Neural cell (in vitro differentiated cells): ENCODE data around the gene IQCM. TPM values are rescaled to one million over a fixed set of nuclear protein-coding genes. Genes with fewer than 3 reads are reported as not detected.

Experiments used
- H2AFZ ChIP-seq: fragments of 200-600, 300-800 bp; sonication (generic), shearing (Covaris generic); 2 replicates; pipeline ENCODE4 v1.6.0; 2014; ENCODE audit warnings: low read depth, mild to moderate bottlenecking, antibody characterized with exemption, low read length, moderate library complexity
- H3F3A ChIP-seq: fragments of 200-600 bp; shearing (Covaris generic); 2 replicates; pipeline ENCODE4 v1.6.1; 2016; ENCODE audit warnings: mild to moderate bottlenecking, moderate library complexity, mixed read lengths, antibody characterized with exemption, low read length; ENCODE audit not compliant: insufficient read depth, poor library complexity, severe bottlenecking
- H3K27ac ChIP-seq: fragments of 200-600, 300-800 bp; sonication (generic), shearing (Covaris generic); 2 replicates; pipeline ENCODE4 v1.5.1; 2014; ENCODE audit warnings: mild to moderate bottlenecking, low read length, moderate library complexity
- H3K27me3 ChIP-seq: fragments of 300-800, 200-600 bp; sonication (generic), shearing (Covaris generic); 2 replicates; pipeline ENCODE4 v1.6.0; 2014; ENCODE audit warnings: mild to moderate bottlenecking, low read depth, low read length, moderate library complexity; ENCODE audit not compliant: insufficient read depth
- H3K36me3 ChIP-seq: fragments of 300-800, 200-600 bp; sonication (generic), shearing (Covaris generic); 2 replicates; pipeline ENCODE4 v1.5.1; 2014; ENCODE audit warnings: mild to moderate bottlenecking, antibody characterized with exemption, low read length, moderate library complexity; ENCODE audit not compliant: insufficient read depth
- H3K4me2 ChIP-seq: fragments of 300-800, 200-600 bp; sonication (generic), shearing (Covaris generic); 2 replicates; pipeline ENCODE4 v1.6.0; 2014; ENCODE audit warnings: mild to moderate bottlenecking, low read length
- H3K4me3 ChIP-seq: fragments of 300-800, 200-600 bp; sonication (generic), shearing (Covaris generic); 2 replicates; pipeline ENCODE4 v1.5.1; 2014; ENCODE audit warnings: mild to moderate bottlenecking, low read length, moderate library complexity
- H3K79me2 ChIP-seq: fragments of 200-600 bp; shearing (Covaris generic); replicated peaks from 2 replicates; pipeline ENCODE4 v1.6.0; 2014; ENCODE audit warnings: mild to moderate bottlenecking, low read length, moderate library complexity; ENCODE audit not compliant: insufficient read depth
- H3K9ac ChIP-seq: fragments of 300-800, 200-600 bp; sonication (generic), shearing (Covaris generic); 2 replicates; pipeline ENCODE4 v1.6.1; 2016; ENCODE audit warnings: mild to moderate bottlenecking, low read length, mixed read lengths
- H3K9me2 ChIP-seq: fragments of 200-600 bp; shearing (Covaris generic); 2 replicates; pipeline ENCODE4 v1.6.1; 2016; ENCODE audit warnings: mild to moderate bottlenecking, low read length, mixed read lengths; ENCODE audit not compliant: insufficient read depth
- H3K9me3 ChIP-seq: fragments of 200-600, 300-800 bp; sonication (generic), shearing (Covaris generic); 2 replicates; pipeline ENCODE4 v1.6.1; 2016; ENCODE audit warnings: mild to moderate bottlenecking, mixed run types, low read length, moderate library complexity, mixed read lengths
- H4K20me1 ChIP-seq: fragments of 200-600 bp; shearing (Covaris generic); 2 replicates; pipeline ENCODE4 v1.6.1; 2016; ENCODE audit warnings: mild to moderate bottlenecking, mixed run types; ENCODE audit not compliant: insufficient read depth
- CTCF ChIP-seq: fragments of 450-650 bp; IDR thresholded peaks from 2 replicates; pipeline ENCODE4 v1.5.1; 2014; ENCODE audit warnings: antibody characterized with exemption, mild to moderate bottlenecking, moderate library complexity; ENCODE audit not compliant: poor library complexity, severe bottlenecking
- EP300 ChIP-seq: fragments of 450-650 bp; conservative IDR thresholded peaks from 2 replicates; pipeline ENCODE4 v1.6.1; 2014; ENCODE audit warnings: antibody characterized with exemption, mild to moderate bottlenecking, moderate library complexity; ENCODE audit not compliant: poor library complexity, severe bottlenecking
- EZH2 ChIP-seq: fragments of 200-600, 300-800 bp; shearing (Covaris generic), sonication (generic); IDR thresholded peaks from 2 replicates; pipeline ENCODE4 v1.6.1; 2014; ENCODE audit warnings: antibody characterized with exemption, low read length, borderline replicate concordance, mild to moderate bottlenecking; ENCODE audit not compliant: insufficient read depth, poor library complexity, severe bottlenecking
- MXI1 ChIP-seq: fragments of 450-650 bp; conservative IDR thresholded peaks from 2 replicates; pipeline ENCODE4 v1.6.1; 2014; ENCODE audit warnings: antibody characterized with exemption, mild to moderate bottlenecking; ENCODE audit not compliant: poor library complexity, severe bottlenecking
- POLR2AphosphoS5 ChIP-seq: IDR thresholded peaks from 2 replicates; pipeline ENCODE4 v1.6.1; 2012
- RAD21 ChIP-seq: fragments of 450-650 bp; conservative IDR thresholded peaks from 2 replicates; pipeline ENCODE4 v1.6.1; 2014; ENCODE audit warnings: antibody characterized with exemption, mild to moderate bottlenecking, moderate library complexity
- SMC3 ChIP-seq: fragments of 450-650 bp; conservative IDR thresholded peaks from 2 replicates; pipeline ENCODE4 v1.6.1; 2014; ENCODE audit warnings: antibody characterized with exemption, mild to moderate bottlenecking, moderate library complexity; ENCODE audit not compliant: poor library complexity
- TAF1 ChIP-seq: IDR thresholded peaks from 2 replicates; pipeline ENCODE4 v1.6.1; 2012; ENCODE audit warnings: low read depth
- polyA plus RNA-seq: library from polyadenylated mRNA; depleted of rRNA; stranded (reverse); fragments of >200 nt; gene quantifications from 2 replicates; pipeline ENCODE4 v1.2.3, GENCODE V29; 2014
- TF ChIP-seq, protein P1 (sequence below): IDR thresholded peaks from 2 replicates; pipeline ENCODE4 v1.6.1; 2012; ENCODE audit warnings: borderline replicate concordance

The IQCM gene
- polyA plus RNA-seq, 1 donor from 2014 or later = not detected

DNA sequence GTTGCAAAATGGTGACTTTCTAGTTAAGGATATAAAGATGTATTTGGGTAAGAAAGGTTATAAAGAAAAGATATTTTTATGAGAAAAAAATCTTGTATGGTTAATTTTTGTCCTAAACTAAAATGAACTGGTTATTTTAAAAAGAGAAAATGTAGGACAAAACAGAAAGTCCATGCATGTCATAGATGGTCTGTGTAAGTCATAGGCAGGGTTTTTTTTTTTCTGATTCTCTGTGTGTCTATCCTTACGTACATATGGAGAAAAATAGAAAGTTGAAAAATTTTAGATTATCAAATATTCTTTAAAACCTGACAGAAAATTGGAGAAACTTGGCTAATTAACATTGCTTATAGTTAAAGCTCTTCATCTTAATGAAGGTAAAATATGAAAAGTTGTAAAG lies 493.4 kb downstream of the IQCM start:
- H3K9me3 ChIP-seq = no peaks in the 10 kb centered on the region
- H2AFZ ChIP-seq = no peak overlapping the region
- H3K79me2 ChIP-seq = no peaks in the 10 kb centered on the region
- H3K9ac ChIP-seq = no peak overlapping the region
- H3K4me3 ChIP-seq = no peak overlapping the region
- H3K27ac ChIP-seq = no peak overlapping the region
- no peak for TF ChIP-seq CTCF
- TF ChIP-seq SMC3 = no peak
- no peak for TF ChIP-seq MXI1
- TF ChIP-seq POLR2AphosphoS5 = no peak
- no peak for TF ChIP-seq TAF1
- TF ChIP-seq EP300 = no peak
- no peak for TF ChIP-seq RAD21
- TF ChIP-seq, protein P1, sequence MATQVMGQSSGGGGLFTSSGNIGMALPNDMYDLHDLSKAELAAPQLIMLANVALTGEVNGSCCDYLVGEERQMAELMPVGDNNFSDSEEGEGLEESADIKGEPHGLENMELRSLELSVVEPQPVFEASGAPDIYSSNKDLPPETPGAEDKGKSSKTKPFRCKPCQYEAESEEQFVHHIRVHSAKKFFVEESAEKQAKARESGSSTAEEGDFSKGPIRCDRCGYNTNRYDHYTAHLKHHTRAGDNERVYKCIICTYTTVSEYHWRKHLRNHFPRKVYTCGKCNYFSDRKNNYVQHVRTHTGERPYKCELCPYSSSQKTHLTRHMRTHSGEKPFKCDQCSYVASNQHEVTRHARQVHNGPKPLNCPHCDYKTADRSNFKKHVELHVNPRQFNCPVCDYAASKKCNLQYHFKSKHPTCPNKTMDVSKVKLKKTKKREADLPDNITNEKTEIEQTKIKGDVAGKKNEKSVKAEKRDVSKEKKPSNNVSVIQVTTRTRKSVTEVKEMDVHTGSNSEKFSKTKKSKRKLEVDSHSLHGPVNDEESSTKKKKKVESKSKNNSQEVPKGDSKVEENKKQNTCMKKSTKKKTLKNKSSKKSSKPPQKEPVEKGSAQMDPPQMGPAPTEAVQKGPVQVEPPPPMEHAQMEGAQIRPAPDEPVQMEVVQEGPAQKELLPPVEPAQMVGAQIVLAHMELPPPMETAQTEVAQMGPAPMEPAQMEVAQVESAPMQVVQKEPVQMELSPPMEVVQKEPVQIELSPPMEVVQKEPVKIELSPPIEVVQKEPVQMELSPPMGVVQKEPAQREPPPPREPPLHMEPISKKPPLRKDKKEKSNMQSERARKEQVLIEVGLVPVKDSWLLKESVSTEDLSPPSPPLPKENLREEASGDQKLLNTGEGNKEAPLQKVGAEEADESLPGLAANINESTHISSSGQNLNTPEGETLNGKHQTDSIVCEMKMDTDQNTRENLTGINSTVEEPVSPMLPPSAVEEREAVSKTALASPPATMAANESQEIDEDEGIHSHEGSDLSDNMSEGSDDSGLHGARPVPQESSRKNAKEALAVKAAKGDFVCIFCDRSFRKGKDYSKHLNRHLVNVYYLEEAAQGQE = no peak
- TF ChIP-seq EZH2 = no peak
- H4K20me1 ChIP-seq = no peaks in the 10 kb centered on the region
- H3K36me3 ChIP-seq = no peaks in the 10 kb centered on the region
- H3F3A ChIP-seq = no peaks in the 10 kb centered on the region
- H3K4me2 ChIP-seq = no peak overlapping the region
- H3K27me3 ChIP-seq = no peaks in the 10 kb centered on the region
- H3K9me2 ChIP-seq = no peaks in the 10 kb centered on the region

GRCh38 chr4:149321438-149321837 lies 494.2 kb downstream of the IQCM start:
- Histone ChIP-seq H3K79me2 (no peaks in the 10 kb centered on the region), H3K27ac (no peak overlapping the region), H2AFZ (no peak overlapping the region), H3K9ac (no peak overlapping the region), H3K9me3 (no peaks in the 10 kb centered on the region), H4K20me1 (no peaks in the 10 kb centered on the region), H3F3A (no peaks in the 10 kb centered on the region), H3K9me2 (no peaks in the 10 kb centered on the region), H3K4me2 (no peak overlapping the region), H3K36me3 (no peaks in the 10 kb centered on the region), H3K27me3 (no peaks in the 10 kb centered on the region), H3K4me3 (no peak overlapping the region)
- no peak for TF ChIP-seq EP300
- no peak for TF ChIP-seq TAF1
- no peak for TF ChIP-seq POLR2AphosphoS5
- no peak for TF ChIP-seq EZH2
- no peak for TF ChIP-seq SMC3
- TF ChIP-seq MXI1 = no peak
- TF ChIP-seq, protein P1 = no peak
- TF ChIP-seq RAD21 = no peak
- TF ChIP-seq CTCF = no peak
